IPS DF 19.7 (cell line): ENCODE measurements around the gene ATL2.
"Not testable (repeated sequence)": the region's sequence is repeated elsewhere in the genome, so short reads cannot be mapped to it uniquely, and the experiment has no call there.

ENCODE experiments used
- DNase-seq: peaks from one replicate; pipeline ENCODE4 v3.0.0-alpha.2; 2013; ENCODE audit warnings: low read depth, low spot score

Gene ATL2

GRCh38 chr2:38327580-38327979 is 49.5 kb downstream of the ATL2 start:
- DNase-seq, result no peak

DNA sequence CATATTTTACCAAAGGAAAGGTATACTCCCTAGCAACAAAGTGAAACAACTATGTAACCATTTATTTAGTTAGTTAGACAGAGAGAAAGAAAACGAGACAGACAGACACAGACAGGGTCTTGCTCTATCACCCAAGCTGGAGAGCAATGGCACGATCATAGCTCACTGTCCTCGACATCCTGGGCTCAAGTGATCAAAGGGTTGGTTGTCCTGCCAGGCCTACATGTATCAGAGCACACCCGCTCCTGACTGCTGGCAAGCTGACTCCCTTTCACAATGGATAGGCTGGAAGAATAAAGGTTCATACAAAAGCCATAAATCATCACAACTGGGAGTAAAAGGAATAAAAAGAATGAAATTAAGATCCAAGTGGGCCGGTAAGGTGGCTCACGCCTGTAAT is 53.5 kb downstream of the ATL2 start:
- DNase-seq, result no peak

GRCh38 chr2:38322224-38322914 is 54.7 kb downstream of the ATL2 start:
- no peak for DNase-seq

DNA sequence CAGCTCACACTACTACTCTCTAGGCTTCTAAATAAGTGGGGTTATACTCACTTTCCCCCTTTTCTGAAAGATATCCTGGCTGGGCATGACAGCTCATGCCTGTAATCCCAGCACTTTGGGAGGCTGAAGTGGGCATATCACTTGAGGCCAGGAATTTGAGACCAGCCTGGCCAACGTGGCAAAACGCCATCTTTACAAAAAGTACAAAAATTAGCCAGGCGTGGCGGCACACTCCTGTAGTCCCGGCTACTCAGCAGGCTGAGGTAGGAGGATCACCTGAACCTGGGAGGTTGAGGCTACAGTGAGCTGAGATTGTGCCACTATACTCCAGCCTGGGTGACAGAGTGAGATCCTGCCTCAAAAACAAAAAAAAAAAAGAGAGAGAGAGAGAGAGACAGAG is 57.8 kb downstream of the ATL2 start:
- DNase-seq, result not testable (repeated sequence)

DNA sequence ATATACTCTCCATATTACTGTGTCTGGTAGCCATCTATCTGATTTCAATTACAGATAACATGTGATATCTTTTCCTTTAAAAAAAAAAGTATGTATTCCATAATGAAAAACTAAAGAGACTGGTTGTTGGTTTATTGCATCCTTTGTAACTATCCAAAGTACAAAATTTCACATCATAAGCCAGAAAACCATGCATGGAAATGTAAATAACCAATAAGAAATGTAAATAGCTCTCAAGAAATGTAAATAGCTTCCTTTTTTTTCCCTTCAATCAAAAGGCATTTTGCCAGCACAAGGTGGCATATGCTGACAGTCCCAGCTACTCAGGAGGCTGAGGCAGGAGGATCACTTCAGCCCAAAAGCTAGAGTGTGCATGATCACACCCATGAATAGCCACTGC is 59.3 kb downstream of the ATL2 start:
- no peak for DNase-seq

- DNase-seq, result peak; percentile 9
These were observed 61.3 kb downstream of the ATL2 start for GRCh38 chr2:38315707-38316333.

DNA sequence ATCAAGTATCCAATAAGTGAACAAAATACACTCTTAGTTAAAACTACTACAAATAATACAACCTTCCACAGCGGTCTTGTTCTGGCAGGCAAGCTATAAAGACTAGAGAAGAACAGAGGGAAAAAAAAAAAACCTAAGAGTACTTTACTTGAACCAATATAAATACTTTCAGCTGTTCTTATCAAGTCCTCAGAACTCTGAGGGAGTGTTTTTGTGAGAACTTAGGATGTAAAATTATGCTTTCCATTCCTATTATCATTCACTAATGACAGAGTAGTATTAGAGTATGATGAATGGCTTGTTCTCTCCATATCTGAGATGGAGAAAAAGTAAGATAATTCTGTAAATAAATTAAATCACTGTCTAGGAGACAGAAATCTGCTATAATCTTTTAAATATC is 68.3 kb downstream of the ATL2 start:
- no peak for DNase-seq

GRCh38 chr2:38301969-38302702 is 74.9 kb downstream of the ATL2 start:
- DNase-seq, result no peak

DNA sequence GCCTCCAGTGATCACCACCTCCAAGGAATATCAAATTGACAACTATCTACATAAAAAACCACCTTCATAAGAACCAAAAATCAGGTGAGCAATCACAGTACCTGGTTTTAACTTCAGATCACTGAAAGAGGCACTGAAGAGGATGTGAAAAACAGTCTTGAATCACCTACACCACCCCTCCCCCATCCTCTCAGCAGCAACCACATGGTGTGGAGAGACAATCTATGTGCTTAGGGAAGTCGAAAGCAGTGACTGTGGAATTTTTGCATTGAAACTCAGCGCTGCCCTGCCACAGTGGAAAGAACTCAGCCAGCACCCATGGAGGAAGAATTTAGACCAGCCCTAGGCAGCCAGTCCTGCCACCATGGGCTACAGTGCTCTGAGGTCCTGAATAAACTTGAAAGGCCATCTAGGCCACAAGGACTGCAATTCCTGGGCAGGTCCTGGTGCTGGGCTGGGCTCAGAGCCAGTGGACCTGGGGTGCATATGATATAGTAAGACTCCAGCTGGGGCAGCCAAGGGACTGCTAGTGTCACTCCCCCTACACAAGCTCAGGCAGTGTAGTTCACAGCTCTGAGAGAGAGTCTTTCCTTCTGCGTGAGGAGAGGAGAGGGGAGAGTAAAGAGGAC is 75.6 kb downstream of the ATL2 start:
- peak; percentile 28 for DNase-seq

- DNase-seq, result no peak
These were observed 78.5 kb downstream of the ATL2 start for GRCh38 chr2:38298539-38298938.

- no peak for DNase-seq
These were observed 80.8 kb downstream of the ATL2 start for GRCh38 chr2:38296197-38296780.

DNA sequence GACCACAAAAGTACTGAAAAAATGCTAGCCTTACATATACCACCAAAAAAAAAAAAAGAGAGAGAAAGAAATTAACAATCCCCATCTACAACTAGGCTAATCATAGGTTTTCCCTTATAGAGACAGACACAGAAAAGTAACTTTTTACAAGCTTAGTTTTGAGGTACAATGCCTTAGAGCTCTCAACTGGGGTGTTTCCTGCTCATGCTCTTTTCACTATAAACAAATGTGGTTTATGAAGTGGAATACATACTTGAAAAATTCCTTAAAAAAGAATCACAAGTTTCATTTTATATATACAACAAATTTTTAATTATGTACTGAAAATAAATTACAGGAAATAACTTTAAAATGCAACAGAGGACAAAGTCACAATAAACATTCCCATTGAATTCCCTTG is 82.5 kb downstream of the ATL2 start:
- no peak for DNase-seq

GRCh38 chr2:38293152-38293865 is 83.8 kb downstream of the ATL2 start:
- no peak for DNase-seq

GRCh38 chr2:38290332-38290731 is 86.7 kb downstream of the ATL2 start:
- DNase-seq, result no peak

- DNase-seq, result no peak
These were observed 92.1 kb downstream of the ATL2 start for GRCh38 chr2:38284971-38285370.

DNA sequence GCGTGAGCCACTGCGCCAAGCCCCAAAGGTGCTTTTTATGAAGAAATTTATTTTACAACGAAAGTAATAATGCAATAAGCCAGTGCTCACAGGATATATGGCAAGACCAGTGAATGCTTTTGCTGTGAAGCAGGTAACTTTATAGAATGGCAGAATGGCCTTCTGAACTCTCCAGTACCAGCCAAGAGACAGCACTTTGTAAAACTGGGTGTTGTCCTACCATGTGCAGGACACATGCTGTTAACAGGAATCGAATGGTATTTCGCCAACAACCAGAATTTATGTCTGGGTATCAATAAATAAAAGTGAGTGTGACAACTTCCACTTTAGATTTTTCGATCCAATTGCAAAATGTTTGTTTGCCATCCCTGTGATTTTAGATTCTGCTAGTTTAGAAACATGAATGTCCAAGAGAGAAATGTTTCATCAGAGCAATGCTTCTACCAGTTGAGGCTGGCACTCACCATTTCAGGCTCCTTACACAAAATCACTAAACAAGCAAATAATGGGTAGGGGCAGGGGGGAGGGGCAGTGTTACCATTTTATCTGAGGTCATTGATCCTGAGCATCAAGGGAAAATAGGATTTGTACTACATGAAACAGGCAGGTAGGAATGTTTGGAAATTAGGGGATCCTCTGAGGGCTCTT is 95.9 kb downstream of the ATL2 start:
- DNase-seq, result no peak

- DNase-seq, result no peak
These were observed 97.9 kb downstream of the ATL2 start for GRCh38 chr2:38279201-38279600.

- not testable (repeated sequence) for DNase-seq
These were observed 99.0 kb downstream of the ATL2 start for GRCh38 chr2:38278117-38278438.

DNA sequence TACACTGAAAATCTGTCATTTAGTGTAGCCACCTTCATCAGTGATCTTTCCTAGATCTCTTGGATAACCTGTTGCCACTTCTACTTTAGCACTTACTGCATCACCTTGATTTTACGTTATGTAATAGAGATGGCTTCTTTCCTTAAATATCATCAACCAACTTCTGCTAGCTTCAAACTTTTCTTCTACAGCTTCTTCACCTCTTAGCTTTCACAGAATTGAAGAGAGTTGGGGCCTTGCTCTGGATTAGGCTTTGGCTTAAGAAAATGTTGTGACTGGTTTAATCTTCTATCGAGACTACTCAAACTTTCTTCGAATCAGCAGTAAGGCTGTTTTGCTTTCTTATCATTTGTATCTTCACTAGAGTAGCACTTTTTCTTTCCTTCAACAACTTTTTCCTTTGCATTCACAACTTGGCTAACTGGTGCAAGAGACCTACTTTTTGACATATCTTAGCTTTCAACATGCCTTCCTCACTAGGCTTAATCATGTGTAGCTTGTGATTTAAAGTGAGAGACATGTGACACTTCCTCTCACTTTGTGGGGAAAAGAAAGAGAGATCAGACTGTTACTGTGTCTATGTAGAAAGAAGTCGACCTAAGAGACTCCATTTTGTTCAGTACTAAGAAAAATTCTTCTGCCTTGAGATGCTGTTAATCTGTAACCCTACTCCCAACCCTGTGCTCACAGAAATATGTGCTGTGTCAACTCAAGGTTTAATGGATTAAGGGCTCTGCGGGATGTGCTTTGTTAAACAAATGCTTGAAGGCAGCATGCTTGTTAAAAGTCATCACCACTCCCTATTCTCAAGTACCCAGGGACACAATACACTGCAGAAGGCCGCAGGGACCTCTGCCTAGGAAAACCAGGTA is 99.6 kb downstream of the ATL2 start:
- peak; percentile 88 for DNase-seq
